GM18526 (cell line): Measurements from ENCODE around the gene ATP9A.

ENCODE experiments used
- POLR2A ChIP-seq: IDR thresholded peaks from 3 replicates; pipeline ENCODE4 v1.6.1; 2011; ENCODE audit not compliant: insufficient read length; ENCODE audit errors: extremely low read depth

ATP9A gene

DNA sequence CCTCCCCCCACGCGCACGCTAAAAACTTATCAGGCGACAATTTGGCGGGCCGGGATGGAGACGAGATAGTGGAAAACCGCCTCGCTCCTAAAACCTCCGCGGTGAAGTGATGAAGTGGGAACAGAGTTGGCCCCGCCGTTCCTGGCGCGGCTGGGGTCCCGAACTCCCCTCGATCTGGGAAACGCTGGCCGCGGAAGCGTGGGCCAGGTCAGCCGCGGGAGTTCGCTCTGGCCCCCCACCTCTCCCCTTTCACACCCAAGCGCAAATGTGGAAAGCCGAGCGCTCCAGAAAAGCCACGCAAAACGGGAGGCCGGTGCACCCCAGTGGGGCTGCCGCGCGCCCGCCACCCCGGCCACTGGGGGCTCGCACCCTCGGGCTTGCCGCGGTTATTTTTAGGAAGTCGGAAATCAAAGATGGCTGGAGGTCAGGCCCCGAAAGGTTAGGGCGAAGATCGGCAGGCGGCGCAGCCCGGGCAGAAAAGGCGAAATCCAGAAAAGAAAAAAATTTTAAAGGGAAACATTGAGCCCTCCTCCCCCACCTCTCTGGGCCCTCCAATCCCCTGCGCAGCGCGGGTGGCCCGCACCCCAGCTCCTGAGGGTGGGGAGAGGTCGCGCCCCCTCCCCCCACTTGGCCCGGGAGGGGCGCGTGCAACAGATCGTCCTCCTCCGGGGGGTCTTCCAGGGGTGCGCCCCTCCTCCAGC, 33.1 kb upstream of the ATP9A start:
- no peak for TF ChIP-seq POLR2A

GRCh38 chr20:51800872-51801121, 32.6 kb upstream of the ATP9A start:
- no peak for TF ChIP-seq POLR2A

DNA sequence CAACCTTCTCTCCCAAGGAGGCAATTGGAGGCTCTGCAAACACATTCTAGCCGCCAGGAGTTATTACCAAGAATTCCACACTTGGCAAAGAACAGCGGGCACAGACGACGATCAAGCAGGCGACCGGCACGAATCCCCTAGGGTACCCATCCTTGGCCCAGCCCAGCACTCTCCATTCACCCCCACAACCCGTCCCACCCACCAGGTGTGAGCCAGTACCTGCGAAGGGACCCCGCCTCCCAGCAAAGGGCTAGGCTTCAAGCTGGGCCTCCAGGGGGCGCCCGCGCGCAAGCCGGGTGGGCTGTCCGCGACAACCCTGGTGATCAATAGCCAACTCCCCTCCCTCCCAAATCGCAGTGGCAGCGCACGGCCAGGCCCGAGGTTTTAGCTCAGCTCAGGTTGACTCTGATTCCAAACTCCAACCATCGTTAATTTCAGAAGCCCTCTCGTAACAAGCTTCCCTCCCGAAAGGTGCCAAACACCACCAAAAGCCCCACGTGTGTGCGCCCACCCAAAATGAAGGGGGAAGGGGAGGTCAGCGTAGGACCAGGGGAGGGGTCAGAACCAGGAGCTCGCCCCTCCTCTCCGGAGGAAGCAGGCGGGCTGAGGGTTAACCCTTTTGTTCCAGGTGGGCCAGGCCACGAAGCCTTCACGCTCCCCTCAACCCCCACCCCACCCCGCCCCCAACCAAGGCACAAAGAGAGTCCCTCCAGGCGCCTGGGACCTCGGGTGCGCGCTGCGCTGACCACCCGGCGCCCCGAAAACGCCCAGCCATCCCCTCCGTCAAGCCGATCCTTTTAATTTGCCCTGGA, 32.1 kb upstream of the ATP9A start:
- no peak for TF ChIP-seq POLR2A

GRCh38 chr20:51799401-51799860, 31.2 kb upstream of the ATP9A start:
- no peak for TF ChIP-seq POLR2A

DNA sequence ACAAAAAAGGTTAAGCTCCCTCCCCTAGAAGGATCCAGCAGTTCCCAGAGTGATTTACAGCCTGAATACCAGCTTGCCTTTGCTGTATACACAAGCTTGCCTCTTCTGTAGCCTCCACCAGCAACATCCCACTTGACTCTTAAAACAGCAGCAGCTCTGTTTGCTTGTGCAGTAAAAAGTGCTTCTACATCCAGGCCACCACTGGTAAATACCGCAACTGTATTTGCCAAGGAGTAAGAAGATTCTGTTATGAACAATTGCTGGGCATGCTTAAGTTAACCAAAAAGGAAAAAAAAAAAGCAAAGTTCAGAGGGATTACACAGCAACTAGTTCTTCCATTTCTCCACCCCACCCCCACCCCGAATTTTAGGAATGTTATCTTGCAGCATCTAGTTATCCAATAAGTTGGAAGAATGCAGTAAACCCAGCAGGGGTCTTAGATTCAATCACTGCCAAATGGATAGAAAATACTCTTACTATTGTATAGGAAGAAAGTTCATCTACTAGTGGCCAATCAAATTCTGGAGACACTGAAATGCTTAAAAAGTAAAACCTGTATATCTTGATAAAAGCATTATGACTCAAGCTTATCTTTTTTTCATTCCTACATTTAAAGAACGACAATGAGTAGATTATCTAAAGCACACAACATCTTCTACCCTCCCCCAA, 29.3 kb upstream of the ATP9A start:
- TF ChIP-seq POLR2A: no peak

DNA sequence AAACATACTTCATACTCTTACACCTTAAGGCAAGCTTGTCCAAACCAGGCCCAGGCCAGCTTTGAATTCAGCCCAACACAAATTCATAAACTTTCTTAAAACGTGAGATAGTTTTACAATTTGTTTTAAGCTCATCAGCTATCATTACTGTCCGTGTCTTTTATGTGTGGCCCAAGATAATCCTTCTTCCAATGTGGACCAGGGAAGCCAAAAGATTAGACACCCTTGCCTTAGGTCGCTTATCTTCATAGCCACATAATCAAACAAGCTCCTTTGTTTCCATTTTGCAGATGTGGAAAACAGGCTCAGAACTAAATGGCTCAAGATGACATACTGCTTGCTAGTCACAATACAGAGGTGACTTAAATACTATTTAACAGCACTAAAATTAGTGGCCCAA, 28.1 kb upstream of the ATP9A start:
- TF ChIP-seq POLR2A: no peak

DNA sequence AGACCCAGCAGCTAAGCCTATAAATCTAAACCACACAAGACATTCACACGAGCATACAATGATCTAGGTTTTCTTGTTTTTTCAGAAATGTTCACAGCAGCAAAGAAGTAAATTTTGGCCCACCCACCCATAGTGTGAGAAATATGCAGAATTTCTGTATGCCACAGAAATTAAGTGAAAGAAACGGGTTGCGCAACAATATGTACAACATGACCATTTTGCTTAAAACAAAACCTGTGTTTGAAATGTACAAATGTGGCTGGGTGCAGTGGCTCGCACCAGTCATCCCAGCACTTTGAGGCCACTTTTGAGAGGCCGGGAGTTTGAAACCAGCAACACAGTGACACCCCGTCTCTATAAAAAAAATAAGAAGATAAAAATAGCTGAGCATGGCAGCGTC, 24.8 kb upstream of the ATP9A start:
- no peak for TF ChIP-seq POLR2A

- no peak for TF ChIP-seq POLR2A
Observed at GRCh38 chr20:51791626-51792025, 23.4 kb upstream of the ATP9A start.

GRCh38 chr20:51790256-51790655, 22.1 kb upstream of the ATP9A start:
- no peak for TF ChIP-seq POLR2A

- no peak for TF ChIP-seq POLR2A
Observed at GRCh38 chr20:51789434-51789833, 21.2 kb upstream of the ATP9A start.

GRCh38 chr20:51788822-51789221, 20.6 kb upstream of the ATP9A start:
- TF ChIP-seq POLR2A: no peak

- TF ChIP-seq POLR2A: no peak
Observed at GRCh38 chr20:51784299-51784698, 16.1 kb upstream of the ATP9A start.

- no peak for TF ChIP-seq POLR2A
Observed at GRCh38 chr20:51775241-51775640, 7.1 kb upstream of the ATP9A start.

DNA sequence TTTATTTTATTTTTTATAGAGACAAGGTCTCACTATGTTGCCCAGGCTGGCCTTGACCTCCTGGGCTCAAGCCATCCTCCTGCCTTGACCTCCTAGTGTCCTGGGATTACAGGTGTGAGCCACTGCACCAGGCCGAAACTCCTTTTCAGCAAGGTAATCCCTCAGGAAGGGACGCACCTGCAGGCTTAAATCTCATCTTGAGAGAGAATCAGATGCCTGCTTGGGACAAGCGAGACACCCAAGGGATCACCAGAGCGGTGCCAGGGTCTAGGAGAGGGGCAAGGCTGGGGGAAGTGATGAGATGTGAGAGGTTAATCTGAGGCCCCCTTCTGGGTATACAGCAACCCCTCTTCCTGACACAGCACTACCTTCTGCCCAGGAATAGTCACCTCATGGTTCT, 4.0 kb upstream of the ATP9A start:
- TF ChIP-seq POLR2A: no peak

DNA sequence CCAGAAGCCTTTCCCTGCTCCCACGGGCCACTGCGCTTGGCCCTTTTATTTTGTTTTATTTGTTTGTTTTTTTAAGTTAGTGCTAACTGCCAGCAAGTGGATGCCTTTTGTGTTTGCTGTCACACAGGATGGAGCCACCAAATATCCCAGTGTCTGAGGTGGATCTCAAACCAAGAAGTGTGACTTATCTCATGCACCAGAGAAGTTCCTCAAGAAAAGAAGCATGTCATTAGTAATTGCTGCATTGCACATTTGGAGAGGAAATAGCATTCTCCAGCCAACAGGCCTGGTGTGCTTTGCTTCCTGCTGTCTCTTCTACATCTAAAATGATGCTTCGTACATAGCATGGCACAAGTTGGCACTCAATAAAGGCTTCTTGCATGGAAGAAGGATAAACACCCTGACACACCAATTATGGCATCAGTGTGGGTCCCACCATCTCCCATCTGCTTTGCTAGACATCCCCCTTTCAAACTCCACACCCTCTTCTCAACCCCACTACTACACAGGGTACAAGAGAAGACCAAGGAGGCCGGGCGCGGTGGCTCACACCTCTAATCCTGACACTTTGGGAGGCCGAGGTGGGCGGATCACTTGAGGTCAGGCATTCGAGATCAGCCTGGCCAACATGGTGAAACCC, 1.9 kb upstream of the ATP9A start:
- no peak for TF ChIP-seq POLR2A
